ENCODE results near the gene RBP3.

Gene RBP3

DNA sequence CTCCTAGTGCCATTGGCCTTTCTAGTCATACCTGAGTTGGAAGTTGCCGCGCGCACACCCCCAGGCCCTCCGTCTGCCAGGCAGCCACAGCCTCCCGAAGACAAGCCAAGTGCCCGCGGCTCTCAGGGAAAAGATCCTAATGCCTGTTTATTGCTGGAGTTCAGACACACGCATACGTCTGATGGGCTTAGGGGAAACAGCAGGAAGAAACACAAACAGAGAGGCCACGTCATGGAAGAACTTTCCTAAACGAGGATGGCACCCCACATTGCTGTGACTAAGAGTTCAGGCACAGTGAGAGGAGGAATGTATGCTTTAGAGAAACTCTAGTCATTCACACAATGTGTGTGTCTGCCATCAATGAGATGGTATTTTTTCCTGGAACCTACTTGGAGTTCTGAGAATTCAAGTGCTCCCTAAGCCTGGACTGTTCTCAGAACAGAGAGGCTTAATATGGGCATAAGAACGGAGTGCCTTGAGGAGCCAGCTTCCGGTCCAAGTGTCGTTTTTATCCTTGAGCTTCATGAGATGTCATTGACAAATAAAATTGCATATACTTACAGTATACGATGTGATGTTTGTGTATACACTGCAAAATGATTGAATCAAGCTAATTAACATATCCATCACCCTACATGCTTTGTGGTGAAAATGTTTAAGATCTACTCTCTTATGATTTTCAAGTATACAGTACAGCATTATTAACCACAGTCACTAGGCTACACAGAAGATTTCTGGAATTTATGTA, 11.6 kb upstream of the RBP3 start:
- no peak for DNase-seq (ENCODE audit: low read depth in 2 of 2)

DNA sequence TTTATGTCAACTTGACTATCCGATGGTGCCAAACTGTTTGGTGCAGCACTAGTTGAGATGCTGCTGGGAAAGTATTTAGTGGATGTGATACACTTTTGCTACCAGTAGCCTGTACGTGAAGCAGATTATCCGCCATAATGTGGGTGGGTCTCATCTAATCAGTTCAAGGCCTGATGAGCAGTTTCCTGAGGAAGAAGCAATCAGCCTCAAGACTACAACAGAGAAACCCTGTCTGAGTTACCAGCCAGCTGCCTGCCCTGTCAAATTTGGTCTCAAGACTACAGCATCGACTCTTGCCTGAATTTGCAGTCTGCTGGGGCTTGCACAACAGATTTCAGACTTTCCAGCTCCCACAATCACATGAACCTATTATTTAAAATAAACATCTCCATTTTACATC, 10.9 kb upstream of the RBP3 start:
- no peak for DNase-seq (ENCODE audit: low read depth in 2 of 2)

DNA sequence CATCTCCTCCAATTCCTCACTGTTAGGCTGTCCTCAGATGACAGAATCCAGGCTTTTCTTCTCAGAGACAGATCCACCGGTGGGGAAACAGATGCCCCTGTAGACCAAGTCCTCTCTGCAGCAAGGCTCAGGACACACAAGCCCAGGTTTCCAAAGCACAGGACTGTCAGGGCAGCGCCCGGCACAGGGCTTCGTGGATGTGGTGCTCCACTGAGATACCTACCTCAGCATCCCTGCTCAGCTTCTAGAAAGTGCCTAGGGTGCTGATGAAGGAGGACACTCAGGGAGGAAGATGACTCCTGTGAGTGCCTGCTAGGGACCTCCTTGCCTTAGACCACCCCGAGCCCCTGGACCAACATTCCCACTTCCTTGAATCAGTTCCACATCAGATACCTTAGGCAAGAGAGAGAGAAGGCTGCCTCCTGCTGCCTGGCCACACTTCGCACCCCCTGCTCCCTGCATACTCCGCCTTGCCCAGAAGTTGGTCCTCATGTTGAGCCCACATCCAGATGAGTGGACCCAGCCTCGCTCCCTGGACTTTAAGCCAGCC, 8.9 kb upstream of the RBP3 start:
- no peak for DNase-seq (ENCODE audit: low read depth in 2 of 2)

DNA sequence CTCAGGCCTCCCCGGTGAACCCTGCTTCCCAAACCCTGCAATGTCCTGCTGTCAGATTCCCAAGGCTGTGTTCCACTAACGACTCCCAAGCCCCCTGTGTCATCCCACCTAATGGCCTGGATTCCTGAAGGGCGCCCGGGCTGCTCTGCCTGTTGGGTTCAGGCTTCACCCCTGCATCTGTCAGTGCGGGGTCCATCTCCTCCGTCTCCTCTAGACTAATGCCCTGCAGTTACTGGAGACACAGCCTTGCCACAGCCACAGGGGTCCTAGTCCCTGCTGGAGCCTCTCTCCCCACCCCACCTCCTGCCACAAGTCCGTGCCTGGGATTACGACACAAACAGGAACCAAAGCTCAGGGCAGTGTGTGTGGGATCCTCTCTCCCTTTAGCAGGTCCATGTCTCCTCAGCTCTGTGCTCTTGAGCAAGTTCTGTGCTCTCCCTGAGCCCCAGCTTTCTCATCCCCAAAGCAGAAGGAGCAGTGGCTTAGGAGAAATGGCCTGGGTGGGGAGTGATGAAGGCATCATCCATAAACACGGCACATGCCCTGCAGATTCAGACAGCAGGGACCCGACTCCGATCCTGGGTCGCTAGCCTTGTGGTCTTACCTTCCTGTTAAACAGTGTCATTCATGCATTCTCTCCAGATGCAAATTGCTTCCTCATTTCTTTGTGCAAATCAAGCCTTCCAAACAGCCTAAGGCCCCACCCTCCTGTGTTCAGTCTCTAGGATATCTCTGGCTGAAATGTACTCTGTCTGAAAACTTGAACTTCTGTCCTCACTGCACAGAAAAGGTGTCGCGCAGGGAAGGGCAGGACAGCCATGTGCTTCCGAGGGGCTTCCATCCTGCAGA, 8.2 kb upstream of the RBP3 start:
- no peak for DNase-seq (ENCODE audit: low read depth in 2 of 2)

DNA sequence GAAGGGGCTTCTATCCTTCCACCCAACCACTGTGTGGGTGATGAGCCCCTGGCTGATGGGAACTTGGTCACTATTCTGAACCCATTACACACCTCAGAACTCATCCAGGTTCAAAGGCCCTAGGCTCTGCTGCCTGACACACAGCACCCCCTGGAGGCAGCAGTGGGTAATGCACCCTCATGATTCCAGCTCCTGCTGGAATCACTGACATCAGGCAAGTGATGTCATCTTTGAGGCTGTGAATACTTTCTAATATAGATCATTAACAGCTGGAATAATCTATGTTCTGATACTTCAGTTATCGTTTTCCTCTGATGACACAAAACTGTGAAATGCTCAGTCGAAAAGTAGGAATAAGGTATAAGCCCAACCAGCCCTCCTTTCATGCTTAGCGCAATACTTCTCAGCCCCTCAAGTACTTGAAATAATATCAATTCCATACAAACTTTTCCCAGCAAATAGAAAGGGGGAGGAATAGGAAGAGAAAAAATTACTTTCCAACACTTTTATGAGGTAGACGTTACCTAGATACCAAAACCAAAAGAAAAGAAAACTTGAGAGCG, 7.5 kb upstream of the RBP3 start:
- peak; percentile 68 for DNase-seq (ENCODE audit: low read depth in 2 of 2)

DNA sequence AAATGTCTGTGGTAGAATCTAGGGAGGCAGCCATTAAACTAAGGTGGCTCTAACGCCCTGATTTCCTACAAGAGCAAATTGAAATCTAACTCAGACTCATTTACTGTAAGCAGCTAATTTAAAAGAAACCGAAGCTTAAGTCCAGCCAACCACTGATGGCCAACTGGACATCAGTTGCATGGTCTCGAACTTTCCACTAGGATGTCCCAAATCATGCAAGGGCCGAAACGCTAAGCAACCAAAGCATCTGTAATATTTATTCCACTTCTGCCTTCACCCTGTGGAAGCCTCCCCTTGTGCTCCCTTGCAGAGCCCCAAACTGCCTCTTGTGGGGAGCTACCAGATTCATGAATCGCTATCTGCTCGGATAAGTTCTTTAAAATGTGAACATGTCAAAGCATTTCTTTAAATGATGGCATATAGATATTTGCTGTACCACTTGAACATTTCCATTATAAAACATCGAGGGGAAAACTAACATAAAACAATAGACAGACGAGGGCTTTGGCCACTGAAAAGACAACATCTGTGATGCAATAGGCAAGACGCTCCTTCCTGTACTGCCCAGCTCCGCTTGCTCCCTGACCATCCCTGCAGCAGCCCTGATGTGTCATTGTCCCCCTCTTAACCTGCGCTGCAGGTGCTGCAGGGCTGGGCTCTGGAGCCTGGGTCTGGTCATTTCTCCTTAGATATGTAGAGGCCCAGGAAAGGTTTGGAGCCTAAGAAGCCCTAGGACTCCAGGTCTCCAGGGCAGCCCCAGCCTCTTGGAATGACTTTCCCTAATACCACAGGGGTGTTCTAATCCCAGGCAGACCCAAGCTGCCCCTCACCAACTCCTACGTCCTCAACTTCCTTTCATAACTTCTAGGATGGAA, 2.9 kb upstream of the RBP3 start:
- DNase-seq (ENCODE audit: low read depth in 2 of 2): no peak

DNA sequence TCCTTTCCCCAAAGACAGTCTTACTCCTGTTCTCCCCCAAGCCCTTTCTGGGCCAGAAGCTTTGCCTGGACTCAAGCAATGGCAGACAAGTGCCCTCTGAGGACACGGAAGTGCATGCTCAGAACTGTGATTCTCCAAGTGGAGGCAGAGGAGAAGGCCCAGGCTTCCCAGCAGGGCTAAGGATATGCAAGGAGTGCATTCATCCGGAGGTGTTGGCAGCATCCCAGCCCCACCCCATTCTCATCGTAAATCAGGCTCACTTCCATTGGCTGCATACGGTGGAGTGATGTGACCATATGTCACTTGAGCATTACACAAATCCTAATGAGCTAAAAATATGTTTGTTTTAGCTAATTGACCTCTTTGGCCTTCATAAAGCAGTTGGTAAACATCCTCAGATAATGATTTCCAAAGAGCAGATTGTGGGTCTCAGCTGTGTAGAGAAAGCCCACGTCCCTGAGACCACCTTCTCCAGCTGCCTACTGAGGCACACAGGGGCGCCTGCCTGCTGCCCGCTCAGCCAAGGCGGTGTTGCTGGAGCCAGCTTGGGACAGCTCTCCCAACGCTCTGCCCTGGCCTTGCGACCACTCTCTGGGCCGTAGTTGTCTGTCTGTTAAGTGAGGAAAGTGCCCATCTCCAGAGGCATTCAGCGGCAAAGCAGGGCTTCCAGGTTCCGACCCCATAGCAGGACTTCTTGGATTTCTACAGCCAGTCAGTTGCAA, 1.4 kb upstream of the RBP3 start:
- no peak for DNase-seq (ENCODE audit: low read depth in 2 of 2)

DNA sequence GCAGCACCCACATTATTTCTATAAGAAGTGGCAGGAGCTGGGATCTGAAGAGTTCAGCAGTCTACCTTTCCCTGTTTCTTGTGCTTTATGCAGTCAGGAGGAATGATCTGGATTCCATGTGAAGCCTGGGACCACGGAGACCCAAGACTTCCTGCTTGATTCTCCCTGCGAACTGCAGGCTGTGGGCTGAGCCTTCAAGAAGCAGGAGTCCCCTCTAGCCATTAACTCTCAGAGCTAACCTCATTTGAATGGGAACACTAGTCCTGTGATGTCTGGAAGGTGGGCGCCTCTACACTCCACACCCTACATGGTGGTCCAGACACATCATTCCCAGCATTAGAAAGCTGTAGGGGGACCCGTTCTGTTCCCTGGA, 874 bp upstream of the RBP3 start:
- DNase-seq (ENCODE audit: low read depth in 2 of 2): no peak

DNA sequence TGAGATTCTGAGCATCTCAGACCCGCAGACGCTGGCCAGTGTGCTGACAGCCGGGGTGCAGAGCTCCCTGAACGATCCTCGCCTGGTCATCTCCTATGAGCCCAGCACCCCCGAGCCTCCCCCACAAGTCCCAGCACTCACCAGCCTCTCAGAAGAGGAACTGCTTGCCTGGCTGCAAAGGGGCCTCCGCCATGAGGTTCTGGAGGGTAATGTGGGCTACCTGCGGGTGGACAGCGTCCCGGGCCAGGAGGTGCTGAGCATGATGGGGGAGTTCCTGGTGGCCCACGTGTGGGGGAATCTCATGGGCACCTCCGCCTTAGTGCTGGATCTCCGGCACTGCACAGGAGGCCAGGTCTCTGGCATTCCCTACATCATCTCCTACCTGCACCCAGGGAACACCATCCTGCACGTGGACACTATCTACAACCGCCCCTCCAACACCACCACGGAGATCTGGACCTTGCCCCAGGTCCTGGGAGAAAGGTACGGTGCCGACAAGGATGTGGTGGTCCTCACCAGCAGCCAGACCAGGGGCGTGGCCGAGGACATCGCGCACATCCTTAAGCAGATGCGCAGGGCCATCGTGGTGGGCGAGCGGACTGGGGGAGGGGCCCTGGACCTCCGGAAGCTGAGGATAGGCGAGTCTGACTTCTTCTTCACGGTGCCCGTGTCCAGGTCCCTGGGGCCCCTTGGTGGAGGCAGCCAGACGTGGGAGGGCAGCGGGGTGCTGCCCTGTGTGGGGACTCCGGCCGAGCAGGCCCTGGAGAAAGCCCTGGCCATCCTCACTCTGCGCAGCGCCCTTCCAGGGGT, 703 bp downstream of the RBP3 start:
- no peak for DNase-seq (ENCODE audit: low read depth in 2 of 2)

DNA sequence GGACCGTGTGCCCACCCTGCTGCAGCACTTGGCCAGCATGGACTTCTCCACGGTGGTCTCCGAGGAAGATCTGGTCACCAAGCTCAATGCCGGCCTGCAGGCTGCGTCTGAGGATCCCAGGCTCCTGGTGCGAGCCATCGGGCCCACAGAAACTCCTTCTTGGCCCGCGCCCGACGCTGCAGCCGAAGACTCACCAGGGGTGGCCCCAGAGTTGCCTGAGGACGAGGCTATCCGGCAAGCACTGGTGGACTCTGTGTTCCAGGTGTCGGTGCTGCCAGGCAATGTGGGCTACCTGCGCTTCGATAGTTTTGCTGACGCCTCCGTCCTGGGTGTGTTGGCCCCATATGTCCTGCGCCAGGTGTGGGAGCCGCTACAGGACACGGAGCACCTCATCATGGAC, 1.4 kb downstream of the RBP3 start:
- DNase-seq (ENCODE audit: low read depth in 2 of 2): no peak

DNA sequence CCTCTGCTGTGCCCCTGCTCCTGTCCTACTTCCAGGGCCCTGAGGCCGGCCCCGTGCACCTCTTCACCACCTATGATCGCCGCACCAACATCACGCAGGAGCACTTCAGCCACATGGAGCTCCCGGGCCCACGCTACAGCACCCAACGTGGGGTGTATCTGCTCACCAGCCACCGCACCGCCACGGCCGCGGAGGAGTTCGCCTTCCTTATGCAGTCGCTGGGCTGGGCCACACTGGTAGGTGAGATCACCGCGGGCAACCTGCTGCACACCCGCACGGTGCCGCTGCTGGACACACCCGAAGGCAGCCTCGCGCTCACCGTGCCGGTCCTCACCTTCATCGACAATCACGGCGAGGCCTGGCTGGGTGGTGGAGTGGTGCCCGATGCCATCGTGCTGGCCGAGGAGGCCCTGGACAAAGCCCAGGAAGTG, 1.8 kb downstream of the RBP3 start:
- DNase-seq (ENCODE audit: low read depth in 2 of 2): no peak

DNA sequence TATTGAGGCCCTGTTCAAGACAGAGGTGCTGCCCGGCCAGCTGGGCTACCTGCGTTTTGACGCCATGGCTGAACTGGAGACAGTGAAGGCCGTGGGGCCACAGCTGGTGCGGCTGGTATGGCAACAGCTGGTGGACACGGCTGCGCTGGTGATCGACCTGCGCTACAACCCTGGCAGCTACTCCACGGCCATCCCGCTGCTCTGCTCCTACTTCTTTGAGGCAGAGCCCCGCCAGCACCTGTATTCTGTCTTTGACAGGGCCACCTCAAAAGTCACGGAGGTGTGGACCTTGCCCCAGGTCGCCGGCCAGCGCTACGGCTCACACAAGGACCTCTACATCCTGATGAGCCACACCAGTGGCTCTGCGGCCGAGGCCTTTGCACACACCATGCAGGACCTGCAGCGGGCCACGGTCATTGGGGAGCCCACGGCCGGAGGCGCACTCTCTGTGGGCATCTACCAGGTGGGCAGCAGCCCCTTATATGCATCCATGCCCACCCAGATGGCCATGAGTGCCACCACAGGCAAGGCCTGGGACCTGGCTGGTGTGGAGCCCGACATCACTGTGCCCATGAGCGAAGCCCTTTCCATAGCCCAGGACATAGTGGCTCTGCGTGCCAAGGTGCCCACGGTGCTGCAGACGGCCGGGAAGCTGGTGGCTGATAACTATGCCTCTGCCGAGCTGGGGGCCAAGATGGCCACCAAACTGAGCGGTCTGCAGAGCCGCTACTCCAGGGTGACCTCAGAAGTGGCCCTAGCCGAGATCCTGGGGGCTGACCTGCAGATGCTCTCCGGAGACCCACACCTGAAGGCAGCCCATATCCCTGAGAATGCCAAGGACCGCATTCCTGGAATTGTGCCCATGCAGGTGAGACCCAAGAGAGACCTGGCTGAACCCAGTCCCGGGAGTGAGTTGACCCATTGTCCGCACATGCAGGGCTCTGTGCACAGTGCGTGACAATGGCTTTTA, 2.8 kb downstream of the RBP3 start:
- no peak for DNase-seq (ENCODE audit: low read depth in 2 of 2)

DNA sequence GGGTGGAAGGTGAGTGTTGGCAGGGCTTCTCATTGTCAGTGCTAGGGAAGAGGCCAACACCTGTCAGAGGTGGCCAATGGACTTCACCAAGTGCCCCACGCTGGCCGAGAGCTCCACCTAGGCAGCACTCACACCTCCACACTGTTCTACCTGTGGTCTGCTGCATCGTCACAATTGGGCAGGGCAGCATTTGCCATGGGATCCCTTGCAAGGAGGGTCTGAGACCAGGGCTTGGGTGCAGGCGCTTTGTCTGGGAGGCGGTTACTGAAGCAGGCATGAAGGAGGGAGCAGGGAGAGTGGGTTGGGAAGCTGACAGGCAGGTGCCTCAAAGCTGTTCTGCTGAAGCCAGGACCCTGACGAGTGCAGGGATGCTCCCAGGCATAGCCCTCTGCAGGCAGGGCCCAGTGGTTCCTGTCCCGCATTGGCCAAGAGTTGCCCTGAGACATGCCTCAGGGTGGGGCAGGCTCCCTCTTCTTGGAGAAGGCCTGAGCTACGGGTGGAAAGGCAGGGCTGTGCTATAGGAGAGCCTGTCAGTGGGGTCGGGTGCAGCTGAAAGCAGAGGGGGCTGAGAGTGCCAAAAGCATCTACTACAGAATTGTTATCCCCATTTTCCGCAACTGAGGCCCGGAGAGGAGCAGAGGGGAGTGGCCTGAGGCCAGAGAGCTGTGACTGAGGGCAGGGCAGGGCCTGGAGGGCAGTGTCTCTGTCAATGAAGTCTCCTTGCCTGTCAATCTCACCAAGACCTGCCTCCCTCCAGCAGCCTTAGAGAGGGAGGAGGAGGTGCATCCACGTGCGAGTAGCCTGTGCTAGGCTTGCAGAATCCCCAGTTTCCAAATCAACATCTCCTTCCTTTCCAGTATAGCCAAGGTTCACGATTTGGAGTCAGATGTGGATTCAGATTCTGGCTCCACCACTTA, 4.0 kb downstream of the RBP3 start:
- DNase-seq (ENCODE audit: low read depth in 2 of 2): no peak

DNA sequence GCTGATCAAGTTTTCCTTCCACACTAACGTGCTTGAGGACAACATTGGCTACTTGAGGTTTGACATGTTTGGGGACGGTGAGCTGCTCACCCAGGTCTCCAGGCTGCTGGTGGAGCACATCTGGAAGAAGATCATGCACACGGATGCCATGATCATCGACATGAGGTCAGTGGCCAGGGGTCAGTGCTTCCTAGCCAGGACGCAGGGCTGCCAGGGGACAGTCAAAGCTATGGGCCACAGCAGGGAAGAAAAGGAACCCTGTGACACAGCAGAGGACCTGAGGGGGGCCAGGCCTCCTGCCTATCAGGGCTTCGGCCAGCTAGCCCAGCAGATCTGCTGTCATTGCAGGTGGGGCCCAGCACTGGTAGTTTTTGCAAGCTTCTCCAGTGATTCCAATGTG, 5.2 kb downstream of the RBP3 start:
- no peak for DNase-seq (ENCODE audit: low read depth in 2 of 2)

DNA sequence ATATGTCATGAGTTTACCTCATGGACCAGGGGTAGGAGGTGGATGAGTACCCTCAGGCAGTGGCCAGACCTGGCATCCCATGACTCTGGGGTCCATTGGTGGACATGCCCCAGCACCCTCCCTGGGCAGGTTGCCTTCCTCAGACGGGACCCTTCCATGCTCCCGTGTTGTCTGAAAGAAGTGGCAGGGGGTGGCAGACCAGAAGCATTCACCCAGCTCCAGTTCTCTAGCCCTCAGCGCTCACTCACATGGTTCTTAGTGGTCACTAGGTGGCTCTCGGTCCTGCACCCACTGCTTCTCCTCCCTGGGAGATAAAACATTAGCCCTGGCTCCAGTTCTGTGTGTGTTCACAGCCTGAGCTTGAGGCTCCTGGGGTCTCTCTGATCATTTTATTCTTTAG, 6.0 kb downstream of the RBP3 start:
- DNase-seq (ENCODE audit: low read depth in 2 of 2): no peak

DNA sequence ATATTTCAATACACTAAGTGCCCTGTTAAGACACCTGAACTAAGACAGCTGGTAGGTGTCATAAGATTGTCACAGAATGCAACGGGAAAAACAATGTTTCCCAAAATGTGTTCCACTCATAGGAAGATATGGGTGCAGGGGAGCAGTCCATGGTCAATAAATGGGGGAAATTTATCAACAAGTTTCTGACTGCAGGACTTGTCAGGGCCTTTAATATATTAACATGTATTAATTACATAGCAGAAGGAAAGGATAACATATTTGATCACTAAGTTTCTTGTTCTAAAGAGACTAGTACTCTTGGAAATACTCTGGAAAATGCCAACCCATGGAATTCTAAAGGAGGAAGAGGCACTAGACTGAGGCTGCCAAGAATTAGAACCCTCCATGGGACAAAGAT, 6.7 kb downstream of the RBP3 start:
- DNase-seq (ENCODE audit: low read depth in 2 of 2): no peak

DNA sequence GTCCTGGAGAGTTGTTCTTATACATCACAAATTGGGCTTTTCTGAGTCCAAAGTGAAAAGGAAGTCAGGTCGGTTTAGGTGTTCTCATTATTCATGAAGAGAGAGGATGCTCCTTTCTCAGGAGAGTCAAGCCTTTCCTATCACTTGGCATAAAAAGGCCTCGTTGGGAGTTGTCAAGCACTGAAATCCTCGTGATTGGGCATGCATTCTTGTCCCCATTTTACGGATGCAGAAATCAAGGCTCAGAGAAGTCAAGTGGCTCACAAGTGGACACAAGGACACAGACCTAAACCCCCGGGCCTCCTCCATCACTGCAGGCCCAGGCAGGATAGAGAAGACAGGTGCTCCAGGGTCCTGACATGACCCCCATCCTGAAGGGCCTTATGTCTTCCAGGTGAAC, 8.5 kb downstream of the RBP3 start:
- no peak for DNase-seq (ENCODE audit: low read depth in 2 of 2)

DNA sequence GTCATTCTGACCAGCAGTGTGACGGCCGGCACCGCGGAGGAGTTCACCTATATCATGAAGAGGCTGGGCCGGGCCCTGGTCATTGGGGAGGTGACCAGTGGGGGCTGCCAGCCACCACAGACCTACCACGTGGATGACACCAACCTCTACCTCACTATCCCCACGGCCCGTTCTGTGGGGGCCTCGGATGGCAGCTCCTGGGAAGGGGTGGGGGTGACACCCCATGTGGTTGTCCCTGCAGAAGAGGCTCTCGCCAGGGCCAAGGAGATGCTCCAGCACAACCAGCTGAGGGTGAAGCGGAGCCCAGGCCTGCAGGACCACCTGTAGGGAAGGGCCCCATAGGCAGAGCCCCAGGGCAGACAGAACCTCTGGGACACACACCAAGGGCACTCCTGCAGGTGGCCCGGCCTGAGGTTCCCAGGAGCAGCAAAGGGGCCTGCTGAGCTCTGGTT, 9.0 kb downstream of the RBP3 start:
- no peak for DNase-seq (ENCODE audit: low read depth in 2 of 2)
